ENCODE results near the gene VDR. TPM values are rescaled to one million over a fixed set of nuclear protein-coding genes. Genes with fewer than 3 reads are reported as not detected.
A peak's percentile ranks its signal among the peaks of the same experiment; 100 is the strongest.

Gene VDR
- total and polyA plus RNA-seq, 2 donors (not counting 1 experiment from before 2014, with no cell fraction given), result 0.37 to 0.42 TPM

DNA sequence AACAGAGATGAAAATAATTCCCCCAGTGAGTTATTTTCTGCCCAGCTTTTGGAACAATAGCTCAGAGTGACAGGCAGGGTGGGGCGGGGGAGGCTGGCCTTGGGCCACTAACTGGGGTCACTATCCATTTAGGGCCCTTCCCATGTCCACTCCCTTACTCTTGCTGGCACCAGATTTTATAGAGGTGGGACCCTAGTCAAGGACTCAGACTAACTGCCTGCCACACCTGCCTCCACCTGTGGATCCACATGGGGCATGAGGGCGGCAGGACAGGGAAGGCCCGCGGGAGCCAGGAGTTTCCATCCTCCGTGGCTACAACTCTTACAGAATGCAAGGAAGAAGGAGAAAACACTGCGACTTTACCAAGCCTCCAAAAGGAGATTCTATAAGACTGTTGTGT, 10.1 kb downstream of the VDR start:
- no peak overlapping the region for H3K27ac ChIP-seq (ENCODE audit: low read length in 2 of 2)
- Mint-ChIP-seq H3K4me3 (no peak overlapping the region), H3K9me3 (ENCODE audit: insufficient read depth) (no peaks in the 10 kb centered on the region), H3K27me3 (peaks cover 28% of the 10 kb centered on the region), H3K27ac (no peak overlapping the region), H3K4me1 (peaks cover 19% of the 10 kb centered on the region)
- no peak overlapping the region for H3K4me3 ChIP-seq (ENCODE audit: control extremely low read depth in 1 of 5, extremely low read depth in 1 of 5, insufficient read depth in 1 of 5, low read depth in 2 of 5, low read length in 4 of 5)
- ATAC-seq (ENCODE audit: low read depth) (no peak), DNase-seq (no peak)
- intact Hi-C loops (cut with micrococcal nuclease), result no loop called here
- H3K79me2 ChIP-seq (ENCODE audit: control insufficient read depth, insufficient read depth, low read length), result no peaks in the 10 kb centered on the region
- no peaks in the 10 kb centered on the region for H4K20me1 ChIP-seq (ENCODE audit: control insufficient read depth, insufficient read depth, low read length, poor library complexity, severe bottlenecking)
- H3K4me2 ChIP-seq (replicated peaks; ENCODE audit: low read depth, low read length, poor library complexity, severe bottlenecking), result no peak overlapping the region
- H3K9ac ChIP-seq (ENCODE audit: low read length), result no peak overlapping the region
- POLR2A ChIA-PET, result no interaction called here
- no peaks in the 10 kb centered on the region for H3K9me3 ChIP-seq (ENCODE audit: control extremely low read depth in 1 of 3, control insufficient read depth in 2 of 3, insufficient read depth in 1 of 3, low read length in 2 of 3)
- no peak for TF ChIP-seq EZH2 (IDR thresholded peaks at IDR 0.05; ENCODE audit: borderline replicate concordance, insufficient read depth, low read depth, low read length, poor library complexity, severe bottlenecking)
- TF ChIP-seq, protein P1, sequence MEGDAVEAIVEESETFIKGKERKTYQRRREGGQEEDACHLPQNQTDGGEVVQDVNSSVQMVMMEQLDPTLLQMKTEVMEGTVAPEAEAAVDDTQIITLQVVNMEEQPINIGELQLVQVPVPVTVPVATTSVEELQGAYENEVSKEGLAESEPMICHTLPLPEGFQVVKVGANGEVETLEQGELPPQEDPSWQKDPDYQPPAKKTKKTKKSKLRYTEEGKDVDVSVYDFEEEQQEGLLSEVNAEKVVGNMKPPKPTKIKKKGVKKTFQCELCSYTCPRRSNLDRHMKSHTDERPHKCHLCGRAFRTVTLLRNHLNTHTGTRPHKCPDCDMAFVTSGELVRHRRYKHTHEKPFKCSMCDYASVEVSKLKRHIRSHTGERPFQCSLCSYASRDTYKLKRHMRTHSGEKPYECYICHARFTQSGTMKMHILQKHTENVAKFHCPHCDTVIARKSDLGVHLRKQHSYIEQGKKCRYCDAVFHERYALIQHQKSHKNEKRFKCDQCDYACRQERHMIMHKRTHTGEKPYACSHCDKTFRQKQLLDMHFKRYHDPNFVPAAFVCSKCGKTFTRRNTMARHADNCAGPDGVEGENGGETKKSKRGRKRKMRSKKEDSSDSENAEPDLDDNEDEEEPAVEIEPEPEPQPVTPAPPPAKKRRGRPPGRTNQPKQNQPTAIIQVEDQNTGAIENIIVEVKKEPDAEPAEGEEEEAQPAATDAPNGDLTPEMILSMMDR (IDR thresholded peaks at IDR 0.05), result no peak
- WGBS (ENCODE audit: insufficient coverage), result 100% methylated on average over 5 of the region's 6 CpGs
- no peak overlapping the region for H2AFZ ChIP-seq (ENCODE audit: insufficient read depth, low read depth, low read length, poor library complexity, severe bottlenecking)
- CTCF ChIA-PET, result no interaction called here
- H3K27me3 ChIP-seq (replicated peaks in 1 of 4; ENCODE audit: control extremely low read depth in 1 of 4, control insufficient read depth in 3 of 4, insufficient read depth in 4 of 4, low read length in 3 of 4), result peaks cover 0 to 11% (median 6%) of the 10 kb centered on the region in 4 experiments
- no peaks in the 10 kb centered on the region for H3K36me3 ChIP-seq (replicated peaks in 1 of 2; ENCODE audit: control extremely low read depth in 1 of 2, control insufficient read depth in 1 of 2, extremely low read depth in 1 of 2, insufficient read depth in 2 of 2, low read length in 1 of 2)
- peaks cover 10 to 11% of the 10 kb centered on the region in 2 donors for H3K4me1 ChIP-seq (ENCODE audit: control insufficient read depth in 2 of 2, insufficient read depth in 2 of 2, low read length in 2 of 2)

DNA sequence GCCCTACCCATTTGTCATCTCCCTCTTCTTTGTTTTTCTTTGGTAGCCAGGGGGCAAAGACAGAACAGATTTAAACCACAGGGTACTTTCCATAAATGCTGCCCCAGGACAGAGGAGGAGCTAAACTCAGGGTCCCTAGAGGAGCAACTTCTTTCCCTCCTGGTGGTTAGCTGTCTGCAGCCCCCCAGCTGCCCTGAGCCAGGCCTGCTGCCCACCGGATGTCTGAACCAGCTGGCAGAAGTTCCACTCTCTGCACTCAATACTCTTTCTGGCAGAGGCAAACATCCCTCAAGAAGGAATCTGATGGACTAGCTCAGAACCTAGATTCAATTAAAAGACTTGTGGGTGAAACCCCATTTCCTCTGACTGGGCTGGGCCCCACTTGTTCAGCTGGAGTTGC, 10.7 kb downstream of the VDR start:
- intact Hi-C loops (cut with micrococcal nuclease), result no loop called here
- peaks cover 0 to 9% (median 5%) of the 10 kb centered on the region in 4 experiments for H3K27me3 ChIP-seq (replicated peaks in 1 of 4; ENCODE audit: control extremely low read depth in 1 of 4, control insufficient read depth in 3 of 4, insufficient read depth in 4 of 4, low read length in 3 of 4)
- no peaks in the 10 kb centered on the region for H3K36me3 ChIP-seq (replicated peaks in 1 of 2; ENCODE audit: control extremely low read depth in 1 of 2, control insufficient read depth in 1 of 2, extremely low read depth in 1 of 2, insufficient read depth in 2 of 2, low read length in 1 of 2)
- H3K27ac ChIP-seq (ENCODE audit: low read length in 2 of 2), result no peak overlapping the region
- H4K20me1 ChIP-seq (ENCODE audit: control insufficient read depth, insufficient read depth, low read length, poor library complexity, severe bottlenecking), result no peaks in the 10 kb centered on the region
- no peak overlapping the region for H3K4me2 ChIP-seq (replicated peaks; ENCODE audit: low read depth, low read length, poor library complexity, severe bottlenecking)
- ChIA-PET CTCF (no interaction called here), POLR2A (no interaction called here)
- Mint-ChIP-seq H3K4me3 (no peak overlapping the region), H3K4me1 (peaks cover 19% of the 10 kb centered on the region), H3K27ac (no peak overlapping the region), H3K27me3 (peaks cover 24% of the 10 kb centered on the region), H3K9me3 (ENCODE audit: insufficient read depth) (no peaks in the 10 kb centered on the region)
- TF ChIP-seq EZH2 (IDR thresholded peaks at IDR 0.05; ENCODE audit: borderline replicate concordance, insufficient read depth, low read depth, low read length, poor library complexity, severe bottlenecking), result no peak
- TF ChIP-seq, protein P1 (IDR thresholded peaks at IDR 0.05), result no peak
- no peaks in the 10 kb centered on the region for H3K79me2 ChIP-seq (ENCODE audit: control insufficient read depth, insufficient read depth, low read length)
- no peak for DNase-seq
- no peak overlapping the region for H3K4me3 ChIP-seq (ENCODE audit: control extremely low read depth in 1 of 5, extremely low read depth in 1 of 5, insufficient read depth in 1 of 5, low read depth in 2 of 5, low read length in 4 of 5)
- H3K4me1 ChIP-seq (ENCODE audit: control insufficient read depth in 2 of 2, insufficient read depth in 2 of 2, low read length in 2 of 2), result peaks cover 10 to 14% of the 10 kb centered on the region in 2 donors
- ATAC-seq (ENCODE audit: low read depth), result peak; percentile 54
- H3K9me3 ChIP-seq (ENCODE audit: control extremely low read depth in 1 of 3, control insufficient read depth in 2 of 3, insufficient read depth in 1 of 3, low read length in 2 of 3), result no peaks in the 10 kb centered on the region
- H2AFZ ChIP-seq (ENCODE audit: insufficient read depth, low read depth, low read length, poor library complexity, severe bottlenecking), result no peak overlapping the region
- no peak overlapping the region for H3K9ac ChIP-seq (ENCODE audit: low read length)
- WGBS (ENCODE audit: insufficient coverage), result 45% methylated on average over 1 of the region's 1 CpG
